ENCODE measurements around the gene MALT1.
"Not testable (repeated sequence)": the region's sequence is repeated elsewhere in the genome, so short reads cannot be mapped to it uniquely, and the experiment has no call there.

Gene MALT1

GRCh38 chr18:58671111-58671631 is at the start of gene MALT1:
Gene MALT1 (plus strand): TSS chr18:58671465. CDS start chr18:58671644, 179 bp downstream.
- Histone ChIP-seq H3K27ac (peak within 1 kb of the TSS; percentile 87 to 99 (median 98)), H3K4me3 (peak within 1 kb of the TSS; percentile 75 to 94 (median 86))

GRCh38 chr18:58624011-58624410 is 47.3 kb upstream of the MALT1 start:
- no peak overlapping the region for H3K27ac ChIP-seq
- H3K4me3 ChIP-seq: no peak overlapping the region

GRCh38 chr18:58625839-58626238 is 45.4 kb upstream of the MALT1 start:
- H3K4me3 ChIP-seq: no peak overlapping the region
- H3K27ac ChIP-seq: no peak overlapping the region

- Histone ChIP-seq H3K27ac (no peak overlapping the region), H3K4me3 (no peak overlapping the region)
Measured at GRCh38 chr18:58630071-58630470, 41.2 kb upstream of the MALT1 start.

GRCh38 chr18:58631301-58631700 is 40.0 kb upstream of the MALT1 start:
- Histone ChIP-seq H3K4me3 (no peak overlapping the region), H3K27ac (no peak overlapping the region)

- Histone ChIP-seq H3K27ac (no peak overlapping the region), H3K4me3 (no peak overlapping the region)
Measured at GRCh38 chr18:58632552-58632951, 38.7 kb upstream of the MALT1 start.

- Histone ChIP-seq H3K4me3 (no peak overlapping the region), H3K27ac (no peak overlapping the region)
Measured at GRCh38 chr18:58633874-58634273, 37.4 kb upstream of the MALT1 start.

- Histone ChIP-seq H3K4me3 (no peak overlapping the region), H3K27ac (no peak overlapping the region)
Measured at GRCh38 chr18:58635891-58636290, 35.4 kb upstream of the MALT1 start.

GRCh38 chr18:58637197-58637596 is 34.1 kb upstream of the MALT1 start:
- H3K27ac ChIP-seq: no peak overlapping the region
- H3K4me3 ChIP-seq: no peak overlapping the region

- no peak overlapping the region for H3K4me3 ChIP-seq
- H3K27ac ChIP-seq: peak overlapping the region in 2 of 21 experiments; percentile 8 to 18
Measured at GRCh38 chr18:58637946-58638345, 33.3 kb upstream of the MALT1 start.

GRCh38 chr18:58638441-58638840 is 32.8 kb upstream of the MALT1 start:
- H3K4me3 ChIP-seq: no peak overlapping the region
- H3K27ac ChIP-seq: peak overlapping the region in 1 of 21 experiments; percentile 18

- Histone ChIP-seq H3K4me3 (no peak overlapping the region), H3K27ac (no peak overlapping the region)
Measured at GRCh38 chr18:58639237-58639636, 32.0 kb upstream of the MALT1 start.

- H3K4me3 ChIP-seq: no peak overlapping the region
- peak overlapping the region in 3 of 21 experiments; percentile 8 to 35 (median 33) for H3K27ac ChIP-seq
Measured at GRCh38 chr18:58639751-58640427, 31.4 kb upstream of the MALT1 start.

GRCh38 chr18:58640428-58640805 is 30.8 kb upstream of the MALT1 start:
- H3K27ac ChIP-seq: peak overlapping the region in 3 of 21 experiments; percentile 8 to 35 (median 33)
- H3K4me3 ChIP-seq: no peak overlapping the region

- no peak overlapping the region for H3K4me3 ChIP-seq
- no peak overlapping the region for H3K27ac ChIP-seq
Measured at GRCh38 chr18:58640891-58641610, 30.2 kb upstream of the MALT1 start.

GRCh38 chr18:58643557-58643956 is 27.7 kb upstream of the MALT1 start:
- H3K4me3 ChIP-seq, H3K27ac ChIP-seq: not testable (repeated sequence)

GRCh38 chr18:58645398-58645797 is 25.9 kb upstream of the MALT1 start:
- Histone ChIP-seq H3K27ac (no peak overlapping the region), H3K4me3 (no peak overlapping the region)

- Histone ChIP-seq H3K27ac (no peak overlapping the region), H3K4me3 (no peak overlapping the region)
Measured at GRCh38 chr18:58646334-58646862, 24.9 kb upstream of the MALT1 start.

- H3K4me3 ChIP-seq: no peak overlapping the region
- peak overlapping the region in 3 of 21 experiments; percentile 0 to 59 (median 33) for H3K27ac ChIP-seq
Measured at GRCh38 chr18:58649966-58650816, 21.1 kb upstream of the MALT1 start.

GRCh38 chr18:58650830-58651229 is 20.4 kb upstream of the MALT1 start:
- not testable (repeated sequence) for H3K4me3 ChIP-seq
- peak overlapping the region in 2 of 21 experiments; percentile 33 to 59 for H3K27ac ChIP-seq
